GM18519 (cell line): Measurements from ENCODE around the gene SLC30A4.
"Not testable (repeated sequence)": the region's sequence is repeated elsewhere in the genome, so short reads cannot be mapped to it uniquely, and the experiment has no call there.

Source experiments
- ATAC-seq: cut with Tn5 transposase; IDR thresholded peaks from one replicate; pipeline ENCODE4 v1.9.1; 2021; ENCODE audit warnings: mild to moderate bottlenecking, moderate library complexity; ENCODE audit not compliant: unreplicated experiment, low FRiP score

The SLC30A4 gene

GRCh38 chr15:45522328-45523165 is at the start of gene SLC30A4:
TSS of gene SLC30A4 (minus strand) at chr15:45522755. CDS start at chr15:45522354, 401 bp downstream.
- peak; percentile 77 for ATAC-seq

- ATAC-seq = no peak
These were observed 33.5 kb upstream of the SLC30A4 start for GRCh38 chr15:45555934-45556608.

- no peak for ATAC-seq
These were observed 29.1 kb upstream of the SLC30A4 start for GRCh38 chr15:45551676-45552075.

DNA sequence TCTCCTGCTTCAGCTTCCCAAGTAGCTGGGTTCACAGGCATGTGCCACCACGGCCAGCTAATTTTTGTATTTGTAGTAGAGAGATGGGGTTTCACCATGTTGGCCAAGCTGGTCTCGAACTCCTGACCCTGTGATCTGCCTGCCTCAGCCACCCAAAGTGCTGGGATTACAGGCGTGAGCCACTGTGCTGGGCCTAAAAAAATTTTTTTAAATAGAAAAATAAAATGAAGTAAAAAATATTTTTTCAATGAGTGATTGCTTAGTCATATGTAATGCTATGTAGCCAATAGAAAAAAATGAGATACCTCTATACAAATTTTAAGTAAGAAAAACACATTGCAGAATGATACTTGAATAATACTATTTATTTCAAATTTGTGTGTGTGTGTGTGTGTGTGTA is 27.9 kb upstream of the SLC30A4 start:
- ATAC-seq = no peak

GRCh38 chr15:45549541-45550220 is 27.1 kb upstream of the SLC30A4 start:
- no peak for ATAC-seq

DNA sequence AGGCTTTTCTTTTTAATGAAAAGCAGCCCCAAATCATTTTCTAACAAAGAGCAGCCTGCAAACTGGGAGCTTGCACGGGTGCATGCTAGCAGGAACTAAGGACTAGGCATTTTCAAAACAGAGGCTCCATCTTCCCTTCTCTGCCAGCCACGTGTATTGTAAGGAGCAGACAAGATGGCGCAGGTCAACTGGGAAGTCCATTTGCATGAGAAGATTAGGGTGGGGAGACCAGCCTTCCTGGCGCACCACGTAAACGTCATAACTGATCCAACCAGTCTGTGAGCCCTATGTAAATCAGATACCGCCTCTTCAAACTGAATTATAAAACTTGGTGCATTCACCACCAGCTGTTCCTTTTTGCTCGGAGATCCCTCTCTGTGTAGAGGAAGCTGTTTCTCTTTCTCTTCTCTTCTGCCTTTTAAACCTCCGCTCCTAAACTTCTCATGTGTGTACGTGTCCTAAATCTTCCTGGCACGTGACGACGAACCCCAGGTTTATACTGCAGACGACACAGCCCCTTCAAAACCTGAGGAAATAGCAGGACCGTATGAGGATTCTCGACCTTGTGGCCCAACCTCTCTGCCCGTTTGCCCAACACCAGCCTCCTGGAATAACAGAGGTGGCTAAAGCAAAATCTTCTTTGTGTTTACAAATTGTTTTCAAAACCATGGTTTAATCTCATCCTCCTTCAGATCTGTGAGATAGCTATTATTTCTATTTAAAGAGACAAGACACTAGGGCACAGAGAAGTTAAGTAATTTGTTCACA is 26.4 kb upstream of the SLC30A4 start:
- ATAC-seq = no peak

GRCh38 chr15:45546789-45547188 is 24.2 kb upstream of the SLC30A4 start:
- no peak for ATAC-seq

- no peak for ATAC-seq
These were observed 21.9 kb upstream of the SLC30A4 start for GRCh38 chr15:45544266-45545023.

GRCh38 chr15:45543051-45543450 is 20.5 kb upstream of the SLC30A4 start:
- ATAC-seq = no peak

DNA sequence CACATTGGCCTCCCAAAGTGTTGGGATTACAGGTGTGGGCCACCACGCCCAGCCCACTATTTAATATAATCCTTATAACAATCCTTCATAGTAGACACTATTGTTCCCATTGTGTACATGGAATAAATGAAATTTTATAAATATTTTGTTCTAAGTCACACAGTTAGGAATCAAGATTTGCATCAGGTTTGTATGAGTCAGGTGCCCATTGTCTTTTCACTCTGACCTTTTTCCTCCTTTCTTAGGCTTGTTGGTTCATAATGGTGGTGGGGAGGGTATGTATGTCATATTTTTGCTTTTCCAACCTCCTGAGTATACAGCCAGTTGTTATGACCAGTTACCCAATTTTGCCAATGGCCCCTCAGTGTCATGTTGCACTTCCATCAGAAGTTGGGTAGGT is 18.0 kb upstream of the SLC30A4 start:
- no peak for ATAC-seq

DNA sequence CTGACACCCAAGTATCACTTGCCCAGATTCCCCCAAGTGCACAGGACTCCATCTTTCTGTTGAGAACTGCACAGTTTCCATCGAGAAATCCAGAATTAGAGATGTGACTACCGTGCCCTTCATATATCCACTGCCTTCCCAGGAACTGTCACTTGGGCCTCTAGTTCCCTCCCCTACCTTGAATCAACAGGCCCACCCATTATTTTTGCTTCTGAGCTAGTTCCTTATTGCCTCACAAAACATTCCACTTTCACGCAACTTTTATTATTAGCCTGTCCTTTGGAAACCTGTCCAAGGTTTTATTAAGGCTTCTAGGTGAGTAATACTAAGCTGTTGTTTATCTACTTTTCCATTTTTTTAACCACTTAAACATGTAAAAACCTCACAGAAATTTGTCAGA is 17.1 kb upstream of the SLC30A4 start:
- no peak for ATAC-seq

- no peak for ATAC-seq
These were observed 14.4 kb upstream of the SLC30A4 start for GRCh38 chr15:45536934-45537333.

DNA sequence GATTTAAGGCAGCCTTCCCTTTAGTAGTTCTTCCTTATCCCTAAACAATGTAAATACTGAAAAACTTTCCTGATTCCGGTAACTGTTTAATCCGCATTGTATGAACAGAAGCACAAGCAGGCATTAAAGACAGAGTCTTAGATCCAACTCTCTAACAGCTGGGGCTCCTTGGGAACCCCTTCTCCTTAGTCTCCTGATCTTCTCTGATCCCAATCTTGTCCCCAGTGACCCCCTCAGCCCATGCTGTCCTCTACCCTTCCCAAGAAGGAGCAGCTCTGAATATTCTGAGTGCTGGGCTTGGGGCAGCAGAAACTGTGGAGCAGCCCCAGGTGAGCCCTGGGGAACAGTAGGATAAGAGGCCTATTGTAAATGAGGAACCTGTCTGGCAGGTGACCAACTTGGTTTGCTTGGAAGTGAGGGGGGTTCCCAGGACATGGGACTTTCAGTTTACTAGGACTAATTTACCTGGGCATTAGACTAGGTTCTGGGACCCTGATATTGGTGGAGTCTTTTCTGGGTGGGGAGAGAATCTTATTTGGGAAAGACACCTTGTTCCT is 13.0 kb upstream of the SLC30A4 start:
- ATAC-seq = no peak

DNA sequence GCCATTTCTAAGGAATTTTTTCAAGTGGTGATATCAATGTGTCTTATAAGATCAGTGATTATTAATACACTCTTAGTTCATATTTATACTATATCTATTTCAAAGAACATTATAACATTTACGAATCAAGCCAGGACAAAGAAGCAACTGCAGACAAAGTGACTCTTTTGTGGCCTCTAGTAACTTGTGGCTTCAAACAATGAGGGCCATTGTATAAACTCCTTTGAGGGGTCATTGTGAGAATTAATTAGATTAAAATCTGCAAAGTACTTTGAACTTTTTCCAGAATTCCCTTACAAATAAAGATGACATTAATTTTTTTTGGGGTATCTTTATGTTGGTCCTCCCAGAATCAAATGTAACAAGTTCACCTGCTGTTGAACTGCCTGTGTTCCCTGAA is 12.3 kb upstream of the SLC30A4 start:
- ATAC-seq = no peak

DNA sequence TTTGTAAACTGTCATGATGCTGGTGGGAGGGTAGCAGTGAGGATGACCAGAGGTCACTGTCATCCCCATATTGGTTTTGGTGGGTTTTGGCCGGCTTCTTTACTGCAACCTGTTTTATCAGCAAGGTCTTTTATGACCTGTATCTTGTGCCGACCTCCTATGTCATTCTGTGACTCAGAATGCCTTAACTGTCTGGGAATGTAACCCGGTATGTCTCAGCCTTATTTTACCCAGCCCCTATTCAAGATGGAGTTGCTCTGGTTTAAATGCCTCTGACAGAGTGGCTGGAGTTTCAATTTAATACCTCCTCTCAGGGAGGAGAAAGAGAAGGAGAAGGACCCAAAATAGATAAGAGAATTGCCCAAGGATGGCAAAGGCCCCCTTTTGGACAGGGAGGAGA is 10.3 kb upstream of the SLC30A4 start:
- not testable (repeated sequence) for ATAC-seq

DNA sequence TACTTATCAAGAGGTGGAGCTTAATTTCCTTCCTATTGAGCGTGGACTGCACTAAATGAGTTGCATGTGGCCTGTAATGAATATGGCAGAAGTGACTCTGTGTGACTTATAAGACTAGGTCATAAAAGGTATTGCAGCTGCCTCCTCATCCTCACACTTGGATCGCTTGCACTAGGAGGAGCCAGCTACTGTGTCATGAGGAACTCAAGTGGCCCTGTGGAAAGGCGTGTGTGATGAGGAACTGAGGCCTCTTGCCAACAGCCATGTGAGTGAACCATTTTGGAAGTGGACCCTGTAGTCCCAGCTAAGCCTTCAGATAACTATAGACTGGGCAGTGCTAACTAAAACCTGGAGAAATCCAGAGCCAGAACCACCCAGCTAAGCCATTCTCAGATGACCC is 7.1 kb upstream of the SLC30A4 start:
- no peak for ATAC-seq

DNA sequence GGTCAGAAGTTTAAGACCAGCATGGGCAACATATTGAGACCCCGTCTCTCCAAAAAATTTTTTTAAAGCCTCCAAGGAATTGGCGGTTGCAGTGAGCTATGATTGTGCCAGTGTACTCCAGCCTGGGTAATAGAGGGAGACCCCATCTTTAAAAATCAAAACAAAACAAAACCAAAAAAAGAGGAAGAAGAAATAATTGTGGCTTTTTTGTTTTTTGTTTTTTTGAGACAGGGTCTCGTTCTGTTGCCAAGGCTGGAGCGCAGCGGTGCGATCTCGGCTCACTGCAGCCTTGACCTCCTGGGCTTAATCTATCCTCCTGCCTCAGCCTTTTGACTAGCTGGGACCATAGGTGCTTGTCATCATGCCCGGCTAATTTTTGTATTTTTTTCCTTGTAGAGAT is 4.5 kb upstream of the SLC30A4 start:
- ATAC-seq = no peak

DNA sequence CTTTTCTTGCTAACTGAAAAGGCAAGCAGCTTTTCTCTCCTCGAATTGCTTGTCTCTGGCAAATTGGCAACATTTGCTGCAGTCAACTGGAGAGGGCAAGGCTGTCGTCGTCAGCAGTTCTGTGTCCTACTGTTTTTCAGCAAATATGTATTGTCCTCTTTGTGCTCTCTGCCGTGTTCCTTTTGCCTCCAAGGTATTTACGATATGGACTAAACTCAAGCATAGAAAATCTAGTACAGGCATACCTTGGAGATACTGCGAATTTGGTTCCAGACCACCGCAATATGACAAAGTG is 558 bp upstream of the SLC30A4 start:
- no peak for ATAC-seq

- no peak for ATAC-seq
These were observed 793 bp downstream of the SLC30A4 start for GRCh38 chr15:45521596-45522327.
